Cardiac atrium fibroblast (primary cell): ENCODE data around the gene EXT2. TPM values are rescaled to one million over a fixed set of nuclear protein-coding genes. Genes with fewer than 3 reads are reported as not detected.

Experiments
- total RNA-seq: library from RNA; depleted of rRNA; stranded (reverse); fragments of >200 nt; gene quantifications from 2 replicates; pipeline ENCODE4 v1.2.3, GENCODE V29; 2015

The EXT2 gene
- 153 and 175 TPM in 2 replicates for total RNA-seq

GRCh38 chr11:44095506-44096359 is at the start of gene EXT2:
Gene EXT2, plus strand, starts transcription at chr11:44095678. Its CDS starts 12,035 bp downstream, at chr11:44107713.

DNA sequence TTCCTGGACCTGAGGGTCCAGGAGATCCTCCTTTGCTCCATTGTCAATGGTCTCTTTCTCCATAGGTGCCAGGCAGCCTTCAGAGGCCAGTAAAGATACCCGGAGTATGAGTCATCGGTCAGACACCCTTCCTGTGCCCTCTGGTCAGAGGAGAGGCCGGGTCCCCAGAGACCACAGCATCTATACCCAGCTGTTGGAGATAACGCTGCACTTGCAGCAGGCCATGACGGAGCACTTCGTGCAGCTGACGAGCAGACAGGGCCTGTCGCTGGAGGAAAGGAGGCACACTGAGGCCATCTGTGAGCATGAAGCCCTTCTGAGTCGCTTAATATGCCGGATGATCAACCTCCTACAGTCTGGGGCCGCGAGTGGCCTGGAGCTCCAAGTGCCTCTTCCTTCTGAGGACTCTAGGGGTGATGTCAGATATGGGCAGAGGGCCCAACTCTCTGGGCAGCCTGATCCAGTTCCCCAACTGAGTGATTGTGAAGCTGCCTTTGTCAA is 47.5 kb upstream of the EXT2 start, which contains the start of gene ACCSL:
ACCSL (plus strand) TSS at position 51 of the 501 bp plus-strand sequence; CDS start at position 107, 56 bp downstream.

DNA sequence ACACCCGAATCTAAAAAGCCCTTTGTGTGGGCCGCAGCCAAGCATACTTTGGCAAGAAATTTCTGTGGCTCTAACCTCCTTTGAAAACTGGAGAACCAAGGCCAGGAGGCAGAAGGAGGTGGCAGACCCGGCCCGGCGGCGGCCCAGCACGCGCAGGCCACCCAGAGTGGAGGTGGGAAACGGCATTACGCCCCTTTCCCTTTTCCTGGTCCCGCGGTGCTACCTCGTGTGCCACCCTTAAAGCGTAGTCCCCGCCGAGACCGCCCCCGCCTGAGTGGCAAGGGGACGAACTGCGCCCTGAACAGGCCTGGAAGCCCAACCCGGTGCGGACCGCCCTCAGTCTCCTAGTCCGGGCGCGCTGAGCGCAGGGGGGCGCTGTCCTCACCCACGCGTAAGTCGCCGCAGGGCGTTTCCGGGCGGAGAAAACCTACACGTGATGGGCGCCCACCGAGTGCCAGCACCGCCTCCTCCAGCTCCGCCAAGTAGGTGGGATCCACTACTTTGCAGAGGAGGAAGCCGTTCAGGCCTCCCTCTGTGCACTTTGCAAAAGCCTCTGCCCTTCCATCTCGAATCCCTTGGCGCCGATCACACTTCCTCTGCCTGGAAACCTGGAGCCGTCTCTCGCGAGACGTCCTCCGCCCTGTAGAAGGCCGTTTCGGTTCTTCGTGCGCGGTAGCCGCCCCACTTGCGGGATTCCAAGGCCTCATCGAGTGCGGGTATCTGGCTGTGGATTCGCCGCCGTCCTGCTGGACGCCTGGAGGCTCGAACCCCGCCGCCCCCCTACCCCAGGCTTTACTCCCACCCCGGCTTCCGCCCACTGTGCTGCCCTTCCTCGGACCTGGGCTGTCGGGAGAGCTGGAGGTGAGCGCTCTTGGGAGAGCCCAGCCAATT is 29.4 kb upstream of the EXT2 start, which contains the start of gene ACCS:
ACCS (plus strand) TSS at position 430 of the 891 bp plus-strand sequence. CDS start 1,358 bp downstream, outside the sequence.

Other genes starting within 250 kb of the EXT2 start
- 24.8 and 37.9 TPM in 2 replicates for gene ALKBH3, start 214.8 kb upstream of the EXT2 start, total RNA-seq
- 11.5 and 15.5 TPM in 2 replicates for gene C11orf96, start 153.0 kb upstream of the EXT2 start, total RNA-seq
- gene ACCSL, start 47.7 kb upstream of the EXT2 start, total RNA-seq, result not detected in 2 replicates
- gene ACCS, start 29.4 kb upstream of the EXT2 start, total RNA-seq, result 5.6 and 11.7 TPM in 2 replicates
- gene ALX4, start 214.5 kb downstream of the EXT2 start, total RNA-seq, result not detected in 2 replicates